Trophoblast cell (in vitro differentiated cells and primary cell): Measurements from ENCODE around the gene RABL6.

Experiments
- DNase-seq, 2 donors: peaks; one replicate each; pipeline ENCODE4 v3.0.0-alpha.2; 2016
- H2AFZ ChIP-seq: 2 replicates; pipeline ENCODE4 v1.6.1; 2013; ENCODE audit warnings: low read length, moderate library complexity, mild to moderate bottlenecking; ENCODE audit not compliant: insufficient read depth, poor library complexity
- H2AK5ac ChIP-seq: 2 replicates; pipeline ENCODE4 v1.6.1; 2013; ENCODE audit warnings: mild to moderate bottlenecking, low read length
- H2BK120ac ChIP-seq: 2 replicates; pipeline ENCODE4 v1.6.1; 2013; ENCODE audit warnings: low read length, mild to moderate bottlenecking, moderate library complexity; ENCODE audit not compliant: insufficient read depth, poor library complexity
- H2BK12ac ChIP-seq: 2 replicates; pipeline ENCODE4 v1.6.1; 2013; ENCODE audit warnings: mild to moderate bottlenecking, low read length, moderate library complexity
- H2BK5ac ChIP-seq: 2 replicates; pipeline ENCODE4 v1.6.1; 2013; ENCODE audit warnings: low read length, low read depth, moderate library complexity, mild to moderate bottlenecking; ENCODE audit not compliant: poor library complexity
- H3K14ac ChIP-seq: 2 replicates; pipeline ENCODE4 v1.6.1; 2013; ENCODE audit warnings: mild to moderate bottlenecking, low read length
- H3K18ac ChIP-seq: 2 replicates; pipeline ENCODE4 v1.6.1; 2013; ENCODE audit warnings: mild to moderate bottlenecking, low read length
- H3K23ac ChIP-seq: 2 replicates; pipeline ENCODE4 v1.6.1; 2013; ENCODE audit warnings: low read length
- H3K27ac ChIP-seq: 2 replicates; pipeline ENCODE4 v1.5.1; 2013; ENCODE audit warnings: low read depth, mild to moderate bottlenecking, inconsistent platforms, low read length, moderate library complexity
- H3K27me3 ChIP-seq: 2 replicates; pipeline ENCODE4 v1.6.1; 2013; ENCODE audit warnings: inconsistent platforms, mild to moderate bottlenecking, low read length, moderate library complexity; ENCODE audit not compliant: insufficient read depth
- H3K36me3 ChIP-seq, 2 experiments: 1 replicate in 1 of 2; 2 replicates in 1 of 2; pipeline ENCODE4 v1.6.1; 2013; ENCODE audit warnings: low read length in 2 of 2, mild to moderate bottlenecking in 2 of 2, moderate library complexity in 1 of 2; ENCODE audit not compliant: insufficient read depth in 2 of 2, control insufficient read depth in 1 of 2
- H3K4ac ChIP-seq: 2 replicates; pipeline ENCODE4 v1.6.1; 2013; ENCODE audit warnings: low read depth, mild to moderate bottlenecking, low read length, moderate library complexity
- H3K4me1 ChIP-seq, 2 experiments: 1 replicate in 1 of 2; 2 replicates in 1 of 2; pipeline ENCODE4 v1.6.1; 2013; ENCODE audit warnings: low read length in 2 of 2, mild to moderate bottlenecking in 2 of 2, moderate library complexity in 1 of 2; ENCODE audit not compliant: insufficient read depth in 2 of 2, control insufficient read depth in 1 of 2
- H3K4me2 ChIP-seq: 2 replicates; pipeline ENCODE4 v1.6.1; 2013; ENCODE audit warnings: inconsistent platforms, mild to moderate bottlenecking, low read length, moderate library complexity
- H3K4me3 ChIP-seq: 2 replicates; pipeline ENCODE4 v1.5.1; 2013; ENCODE audit warnings: mild to moderate bottlenecking, low read depth, low read length, inconsistent platforms
- H3K79me1 ChIP-seq: one replicate; pipeline ENCODE4 v1.6.1; 2013; ENCODE audit warnings: low read length
- H3K79me2 ChIP-seq: 2 replicates; pipeline ENCODE4 v1.6.1; 2013; ENCODE audit warnings: low read length, mild to moderate bottlenecking; ENCODE audit not compliant: control insufficient read depth, insufficient read depth, poor library complexity
- H3K9ac ChIP-seq: 2 replicates; pipeline ENCODE4 v1.6.1; 2013; ENCODE audit warnings: mild to moderate bottlenecking, low read length
- H3K9me3 ChIP-seq: 2 replicates; pipeline ENCODE4 v1.6.1; 2013; ENCODE audit warnings: low read depth, mild to moderate bottlenecking, control low read depth, inconsistent platforms, low read length; ENCODE audit not compliant: insufficient read depth
- H4K12ac ChIP-seq: 2 replicates; pipeline ENCODE4 v1.6.1; 2013; ENCODE audit warnings: low read depth, mild to moderate bottlenecking, low read length, moderate library complexity
- H4K8ac ChIP-seq: 2 replicates; pipeline ENCODE4 v1.6.1; 2013; ENCODE audit warnings: low read depth, mild to moderate bottlenecking, low read length, moderate library complexity
- H4K91ac ChIP-seq: one replicate; pipeline ENCODE4 v1.6.1; 2013; ENCODE audit warnings: low read depth, mild to moderate bottlenecking, low read length, moderate library complexity
- WGBS: extraction: QIAGEN DNeasy Blood & Tissue Kit; methylation state at CpG from one replicate; pipeline ENCODE4 v1.1.7; 2013; ENCODE audit warnings: missing lambda C conversion rate; ENCODE audit not compliant: insufficient read length, insufficient coverage; ENCODE audit errors: extremely low coverage; 5-methylcytosine and 5-hydroxymethylcytosine counted together

The RABL6 gene

GRCh38 chr9:136762915-136763648 is 44.7 kb upstream of the RABL6 start:
- H3K14ac ChIP-seq: no peak overlapping the region
- H3K4me3 ChIP-seq: no peak overlapping the region
- peaks cover 10 to 12% of the 10 kb centered on the region in 2 experiments for H3K4me1 ChIP-seq
- no peak overlapping the region for H2BK120ac ChIP-seq
- no peak overlapping the region for H2BK5ac ChIP-seq
- H3K23ac ChIP-seq: no peak overlapping the region
- H3K9ac ChIP-seq: no peak overlapping the region
- H4K91ac ChIP-seq: peak overlapping the region; percentile 45
- H3K36me3 ChIP-seq: no peaks in the 10 kb centered on the region
- H3K4ac ChIP-seq: no peak overlapping the region
- no peak overlapping the region for H3K18ac ChIP-seq
- DNase-seq: no peak
- no CpG with 5 or more reads among the region's 37 CpGs for WGBS
- H2AK5ac ChIP-seq: no peak overlapping the region
- H3K9me3 ChIP-seq: peaks cover 7% of the 10 kb centered on the region
- peak overlapping the region; percentile 52 for H4K8ac ChIP-seq
- H2BK12ac ChIP-seq: no peak overlapping the region
- no peaks in the 10 kb centered on the region for H3K79me2 ChIP-seq
- no peaks in the 10 kb centered on the region for H3K27me3 ChIP-seq
- H3K4me2 ChIP-seq: peak overlapping the region; percentile 9
- H3K79me1 ChIP-seq: peaks cover 4% of the 10 kb centered on the region
- H2AFZ ChIP-seq: no peak overlapping the region
- no peak overlapping the region for H4K12ac ChIP-seq
- H3K27ac ChIP-seq: no peak overlapping the region

GRCh38 chr9:136763649-136764035 is 44.1 kb upstream of the RABL6 start:
- Histone ChIP-seq H4K8ac (no peak overlapping the region), H4K91ac (peak overlapping the region; percentile 45), H2BK120ac (no peak overlapping the region), H3K23ac (no peak overlapping the region), H2BK5ac (no peak overlapping the region), H3K4me1 (peaks cover 10 to 12% of the 10 kb centered on the region in 2 experiments), H3K4me3 (no peak overlapping the region), H3K36me3 (no peaks in the 10 kb centered on the region), H3K14ac (no peak overlapping the region), H3K18ac (no peak overlapping the region), H3K27ac (no peak overlapping the region), H3K79me1 (peaks cover 4% of the 10 kb centered on the region), H2AFZ (no peak overlapping the region), H2BK12ac (no peak overlapping the region), H3K4me2 (no peak overlapping the region), H2AK5ac (peak overlapping the region; percentile 17), H3K9me3 (peaks cover 7% of the 10 kb centered on the region), H3K27me3 (no peaks in the 10 kb centered on the region), H3K79me2 (no peaks in the 10 kb centered on the region), H3K4ac (no peak overlapping the region), H3K9ac (no peak overlapping the region), H4K12ac (no peak overlapping the region)
- WGBS: no CpG with 5 or more reads among the region's 14 CpGs
- no peak for DNase-seq

- no CpG with 5 or more reads among the region's 14 CpGs for WGBS
- no peak for DNase-seq
- Histone ChIP-seq H4K91ac (peak within 1 kb of the TSS; percentile 45), H3K18ac (no peak within 1 kb of the TSS), H4K8ac (peak within 1 kb of the TSS; percentile 52), H3K4me2 (peak within 1 kb of the TSS; percentile 9), H2BK12ac (no peak within 1 kb of the TSS), H2AFZ (no peak within 1 kb of the TSS), H2AK5ac (peak within 1 kb of the TSS; percentile 17), H3K79me2 (no peaks in the 10 kb centered on the region), H3K79me1 (peaks cover 4% of the 10 kb centered on the region), H3K14ac (no peak within 1 kb of the TSS), H2BK120ac (no peak within 1 kb of the TSS), H3K9ac (no peak within 1 kb of the TSS), H3K27ac (no peak within 1 kb of the TSS), H3K4ac (no peak within 1 kb of the TSS), H3K36me3 (no peaks in the 10 kb centered on the region), H3K4me1 (peaks cover 10 to 12% of the 10 kb centered on the region in 2 experiments), H3K23ac (no peak within 1 kb of the TSS), H3K27me3 (no peaks in the 10 kb centered on the region), H3K9me3 (peaks cover 7% of the 10 kb centered on the region), H3K4me3 (no peak within 1 kb of the TSS), H2BK5ac (no peak within 1 kb of the TSS), H4K12ac (no peak within 1 kb of the TSS)
These were observed 43.4 kb upstream of the RABL6 start, which contains the start of gene LCN15 for GRCh38 chr9:136764301-136764891. Gene LCN15, minus strand, starts transcription at chr9:136764518. Its CDS starts 30 bp downstream, at chr9:136764488.

- H3K27me3 ChIP-seq: no peaks in the 10 kb centered on the region
- H3K23ac ChIP-seq: no peak overlapping the region
- H3K4me1 ChIP-seq: peaks cover 10 to 12% of the 10 kb centered on the region in 2 experiments
These were observed 42.7 kb upstream of the RABL6 start for GRCh38 chr9:136765041-136765440.

More at GRCh38 chr9:136765041-136765440, 42.7 kb upstream of the RABL6 start:
- no peak overlapping the region for H3K9ac ChIP-seq
- no peaks in the 10 kb centered on the region for H3K79me2 ChIP-seq
- no peak overlapping the region for H4K91ac ChIP-seq
- H4K8ac ChIP-seq: no peak overlapping the region
- H4K12ac ChIP-seq: no peak overlapping the region
- H3K4ac ChIP-seq: no peak overlapping the region
- no peak for DNase-seq
- H2BK120ac ChIP-seq: no peak overlapping the region
- WGBS: no CpG with 5 or more reads among the region's 14 CpGs
- H3K4me2 ChIP-seq: no peak overlapping the region
- H3K27ac ChIP-seq: no peak overlapping the region
- no peak overlapping the region for H2BK5ac ChIP-seq
- H3K14ac ChIP-seq: no peak overlapping the region
- H3K36me3 ChIP-seq: no peaks in the 10 kb centered on the region
- no peak overlapping the region for H2BK12ac ChIP-seq
- no peak overlapping the region for H2AK5ac ChIP-seq
- H3K79me1 ChIP-seq: peaks cover 4% of the 10 kb centered on the region
- peaks cover 7% of the 10 kb centered on the region for H3K9me3 ChIP-seq
- H3K4me3 ChIP-seq: no peak overlapping the region
- H2AFZ ChIP-seq: no peak overlapping the region
- H3K18ac ChIP-seq: no peak overlapping the region
